Measurements from ENCODE around the gene SERPINI1. TPM values are rescaled to one million over a fixed set of nuclear protein-coding genes. Genes with fewer than 3 reads are reported as not detected.

Gene SERPINI1
- total RNA-seq, 1 experiment from 2014 or later = 8.0 TPM

DNA sequence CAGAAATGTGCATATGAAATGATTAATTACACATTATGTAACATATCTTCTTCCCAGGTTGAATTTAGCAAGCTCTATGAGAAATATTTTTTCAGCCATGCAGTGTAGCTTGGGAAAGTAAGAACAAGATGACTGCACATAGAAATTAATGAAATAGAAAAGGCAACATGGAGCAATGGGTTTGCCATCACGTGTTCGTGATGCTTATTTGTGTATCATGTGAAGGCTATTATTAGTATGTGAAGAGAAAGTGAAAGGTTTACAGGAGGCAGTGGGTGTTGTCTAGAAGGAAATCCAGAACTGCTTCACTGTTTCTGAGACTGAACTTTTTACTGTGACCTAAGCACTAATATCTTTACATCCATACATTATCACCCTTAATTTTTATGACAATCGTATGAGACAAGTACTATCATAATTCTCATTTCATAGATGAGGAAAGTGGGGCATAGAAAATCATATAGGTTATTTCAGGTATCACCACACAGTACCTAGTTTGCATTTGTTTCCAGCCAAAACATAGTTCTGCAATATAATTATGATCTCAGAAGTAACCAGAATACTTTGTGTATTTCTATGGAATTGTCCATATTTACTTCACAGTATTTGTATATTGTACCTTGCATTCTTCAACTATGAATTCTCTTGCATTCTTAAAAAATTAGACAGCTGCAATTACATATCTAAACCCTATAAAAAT lies 14.9 kb downstream of the SERPINI1 start:
- CTCF ChIA-PET = no interaction called here

DNA sequence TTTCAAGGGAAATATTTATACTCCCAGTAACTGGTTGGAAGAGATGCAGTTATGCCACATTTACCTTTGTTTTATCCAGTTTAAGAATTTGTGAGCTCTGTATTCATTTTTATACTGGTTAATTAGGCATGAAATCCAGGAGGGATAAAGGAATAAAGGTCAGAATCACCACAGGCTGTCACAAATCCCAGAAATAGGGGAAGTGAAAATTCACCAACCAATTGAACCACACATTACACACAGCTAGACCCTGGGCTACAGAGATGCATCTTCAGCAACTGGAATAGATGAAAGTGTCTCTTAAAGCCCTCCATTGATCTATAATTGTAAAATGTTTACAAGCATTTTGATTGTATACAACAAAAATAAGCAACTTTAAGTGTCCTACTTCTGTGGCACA lies 18.5 kb downstream of the SERPINI1 start:
- DNase-seq (ENCODE audit: low read depth, low spot score) (no peak), ATAC-seq (no peak)
- H3K4me3 ChIP-seq (ENCODE audit: low read depth in 2 of 2, low read length in 2 of 2) = no peak overlapping the region
- in situ Hi-C loops (cut with HindIII; ENCODE audit: low pct_unique_long_range_greater_than_20kb, low sequenced_read_pairs) = no loop called here
- no TSS peak for BruUV-seq (replicated peaks)
- no peaks in the 10 kb centered on the region for H3K4me1 ChIP-seq (ENCODE audit: control insufficient read depth, insufficient read depth, low read length)
- no peaks in the 10 kb centered on the region for H3K9me3 ChIP-seq (ENCODE audit: control insufficient read depth, insufficient read depth, low read depth, low read length)
- ChIA-PET CTCF (interaction anchor here (0.6 kb wide), 1 partner anchor 9 kb away, joined by 3 read pairs; no protein-coding TSS in a partner anchor), POLR2A (no interaction called here)
- TF ChIP-seq SIN3A (IDR thresholded peaks at IDR 0.05; ENCODE audit: borderline replicate concordance, insufficient read depth, low read depth, low read length) = no peak
- no peak for TF ChIP-seq POLR2AphosphoS5 (IDR thresholded peaks at IDR 0.05; ENCODE audit: low read depth, low read length)
- TF ChIP-seq, protein P1, sequence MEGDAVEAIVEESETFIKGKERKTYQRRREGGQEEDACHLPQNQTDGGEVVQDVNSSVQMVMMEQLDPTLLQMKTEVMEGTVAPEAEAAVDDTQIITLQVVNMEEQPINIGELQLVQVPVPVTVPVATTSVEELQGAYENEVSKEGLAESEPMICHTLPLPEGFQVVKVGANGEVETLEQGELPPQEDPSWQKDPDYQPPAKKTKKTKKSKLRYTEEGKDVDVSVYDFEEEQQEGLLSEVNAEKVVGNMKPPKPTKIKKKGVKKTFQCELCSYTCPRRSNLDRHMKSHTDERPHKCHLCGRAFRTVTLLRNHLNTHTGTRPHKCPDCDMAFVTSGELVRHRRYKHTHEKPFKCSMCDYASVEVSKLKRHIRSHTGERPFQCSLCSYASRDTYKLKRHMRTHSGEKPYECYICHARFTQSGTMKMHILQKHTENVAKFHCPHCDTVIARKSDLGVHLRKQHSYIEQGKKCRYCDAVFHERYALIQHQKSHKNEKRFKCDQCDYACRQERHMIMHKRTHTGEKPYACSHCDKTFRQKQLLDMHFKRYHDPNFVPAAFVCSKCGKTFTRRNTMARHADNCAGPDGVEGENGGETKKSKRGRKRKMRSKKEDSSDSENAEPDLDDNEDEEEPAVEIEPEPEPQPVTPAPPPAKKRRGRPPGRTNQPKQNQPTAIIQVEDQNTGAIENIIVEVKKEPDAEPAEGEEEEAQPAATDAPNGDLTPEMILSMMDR (IDR thresholded peaks at IDR 0.05) = no peak
- TF ChIP-seq, protein P2, sequence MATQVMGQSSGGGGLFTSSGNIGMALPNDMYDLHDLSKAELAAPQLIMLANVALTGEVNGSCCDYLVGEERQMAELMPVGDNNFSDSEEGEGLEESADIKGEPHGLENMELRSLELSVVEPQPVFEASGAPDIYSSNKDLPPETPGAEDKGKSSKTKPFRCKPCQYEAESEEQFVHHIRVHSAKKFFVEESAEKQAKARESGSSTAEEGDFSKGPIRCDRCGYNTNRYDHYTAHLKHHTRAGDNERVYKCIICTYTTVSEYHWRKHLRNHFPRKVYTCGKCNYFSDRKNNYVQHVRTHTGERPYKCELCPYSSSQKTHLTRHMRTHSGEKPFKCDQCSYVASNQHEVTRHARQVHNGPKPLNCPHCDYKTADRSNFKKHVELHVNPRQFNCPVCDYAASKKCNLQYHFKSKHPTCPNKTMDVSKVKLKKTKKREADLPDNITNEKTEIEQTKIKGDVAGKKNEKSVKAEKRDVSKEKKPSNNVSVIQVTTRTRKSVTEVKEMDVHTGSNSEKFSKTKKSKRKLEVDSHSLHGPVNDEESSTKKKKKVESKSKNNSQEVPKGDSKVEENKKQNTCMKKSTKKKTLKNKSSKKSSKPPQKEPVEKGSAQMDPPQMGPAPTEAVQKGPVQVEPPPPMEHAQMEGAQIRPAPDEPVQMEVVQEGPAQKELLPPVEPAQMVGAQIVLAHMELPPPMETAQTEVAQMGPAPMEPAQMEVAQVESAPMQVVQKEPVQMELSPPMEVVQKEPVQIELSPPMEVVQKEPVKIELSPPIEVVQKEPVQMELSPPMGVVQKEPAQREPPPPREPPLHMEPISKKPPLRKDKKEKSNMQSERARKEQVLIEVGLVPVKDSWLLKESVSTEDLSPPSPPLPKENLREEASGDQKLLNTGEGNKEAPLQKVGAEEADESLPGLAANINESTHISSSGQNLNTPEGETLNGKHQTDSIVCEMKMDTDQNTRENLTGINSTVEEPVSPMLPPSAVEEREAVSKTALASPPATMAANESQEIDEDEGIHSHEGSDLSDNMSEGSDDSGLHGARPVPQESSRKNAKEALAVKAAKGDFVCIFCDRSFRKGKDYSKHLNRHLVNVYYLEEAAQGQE (IDR thresholded peaks at IDR 0.05; ENCODE audit: insufficient read depth in 1 of 2, low read depth in 2 of 2, low read length in 1 of 2) = no peak
- TF ChIP-seq TCF7L2 (IDR thresholded peaks at IDR 0.05; ENCODE audit: low read depth, low read length) = no peak
- no peak overlapping the region for H3K27ac ChIP-seq (ENCODE audit: low read length)
- intact Hi-C loops (cut with micrococcal nuclease; ENCODE audit: unreplicated experiment) = no loop called here
- H3K36me3 ChIP-seq (ENCODE audit: control insufficient read depth, insufficient read depth, low read length) = no peaks in the 10 kb centered on the region
- no peaks in the 10 kb centered on the region for H3K27me3 ChIP-seq (ENCODE audit: control insufficient read depth, insufficient read depth, low read length)

More for the DNA sequence above, 14.9 kb downstream of the SERPINI1 start:
- H3K4me1 ChIP-seq (ENCODE audit: control insufficient read depth, insufficient read depth, low read length) = no peaks in the 10 kb centered on the region
- H3K27ac ChIP-seq (ENCODE audit: low read length) = no peak overlapping the region
- no peaks in the 10 kb centered on the region for H3K9me3 ChIP-seq (ENCODE audit: control insufficient read depth, insufficient read depth, low read depth, low read length)
- ATAC-seq (no peak), DNase-seq (ENCODE audit: low read depth, low spot score) (no peak)
- intact Hi-C loops (cut with micrococcal nuclease; ENCODE audit: unreplicated experiment) = no loop called here
- no peaks in the 10 kb centered on the region for H3K36me3 ChIP-seq (ENCODE audit: control insufficient read depth, insufficient read depth, low read length)
- in situ Hi-C loops (cut with HindIII; ENCODE audit: low pct_unique_long_range_greater_than_20kb, low sequenced_read_pairs) = no loop called here
- H3K4me3 ChIP-seq (ENCODE audit: low read depth in 2 of 2, low read length in 2 of 2) = no peak overlapping the region
- TF ChIP-seq, protein P2 (IDR thresholded peaks at IDR 0.05; ENCODE audit: insufficient read depth in 1 of 2, low read depth in 2 of 2, low read length in 1 of 2) = no peak
- TF ChIP-seq, protein P1 (IDR thresholded peaks at IDR 0.05) = no peak
- TF ChIP-seq POLR2AphosphoS5 (IDR thresholded peaks at IDR 0.05; ENCODE audit: low read depth, low read length) (no peak), TCF7L2 (IDR thresholded peaks at IDR 0.05; ENCODE audit: low read depth, low read length) (no peak), SIN3A (IDR thresholded peaks at IDR 0.05; ENCODE audit: borderline replicate concordance, insufficient read depth, low read depth, low read length) (no peak)
- H3K27me3 ChIP-seq (ENCODE audit: control insufficient read depth, insufficient read depth, low read length) = no peaks in the 10 kb centered on the region
- POLR2A ChIA-PET = no interaction called here
- BruUV-seq (replicated peaks) = no TSS peak
